WTC11 (cell line): ENCODE results near the gene CFI. TPM values are rescaled to one million over a fixed set of nuclear protein-coding genes. Genes with fewer than 3 reads are reported as not detected.
A peak's percentile ranks its signal among the peaks of the same experiment; 100 is the strongest.

ENCODE experiments used
- ATAC-seq: fragments of 200-7000 bp; cut with Tn5 transposase; 2 replicates; pipeline ENCODE4 v1.10.0; 2021; ENCODE audit warnings: mild to moderate bottlenecking, moderate library complexity
- CTCF ChIA-PET: fragments of 300-600 bp; sonication (Branson Sonifier 250); formaldehyde crosslinking; loops from one replicate; lab custom pipeline; 2021; ENCODE audit warnings: antibody characterized with exemption; lab: Charles Lee
- POLR2A ChIA-PET: fragments of 350-600 bp; sonication (Branson Sonifier 250); formaldehyde crosslinking; loops from one replicate; lab custom pipeline; 2021; ENCODE audit warnings: antibody characterized with exemption; lab: Charles Lee
- DNase-seq: peaks from one replicate; pipeline ENCODE4 v3.0.0; 2021; ENCODE audit warnings: low spot score
- H3K27ac Mint-ChIP-seq: 2 replicates; pipeline ENCODE4 v1.8.0; 2021; ENCODE audit warnings: mixed read lengths
- H3K27me3 Mint-ChIP-seq: 2 replicates; pipeline ENCODE4 v1.8.0; 2021; ENCODE audit warnings: low read depth, mild to moderate bottlenecking, moderate library complexity, mixed read lengths
- H3K36me3 Mint-ChIP-seq: 2 replicates; pipeline ENCODE4 v1.8.0; 2021; ENCODE audit warnings: mixed read lengths
- H3K4me1 Mint-ChIP-seq: 2 replicates; pipeline ENCODE4 v1.8.0; 2022; ENCODE audit warnings: mixed read lengths
- H3K4me3 Mint-ChIP-seq: 2 replicates; pipeline ENCODE4 v1.8.0; 2021; ENCODE audit warnings: mild to moderate bottlenecking, moderate library complexity, mixed read lengths
- H3K9me3 Mint-ChIP-seq: 2 replicates; pipeline ENCODE4 v1.8.0; 2021; ENCODE audit warnings: mixed read lengths
- GABPB1 ChIP-seq: sonication (generic); formaldehyde crosslinking; IDR thresholded peaks from 2 replicates; pipeline ENCODE4 v1.8.1; 2023; ENCODE audit warnings: mild to moderate bottlenecking, missing genetic modification reagents
- GTF2I ChIP-seq: fragments of 250-450 bp; sonication (Bioruptor Pico); conservative IDR thresholded peaks from 2 replicates; pipeline ENCODE4 v1.4.0; 2021; ENCODE audit warnings: mild to moderate bottlenecking
- JUN ChIP-seq: sonication (generic); formaldehyde crosslinking; IDR thresholded peaks from 2 replicates; pipeline ENCODE4 v1.8.0; 2023; ENCODE audit warnings: mild to moderate bottlenecking, missing genetic modification reagents
- MYBL2 ChIP-seq: sonication (generic); formaldehyde crosslinking; IDR thresholded peaks from 2 replicates; pipeline ENCODE4 v1.8.1; 2023; ENCODE audit warnings: mild to moderate bottlenecking, moderate library complexity, missing genetic modification reagents
- NFYB ChIP-seq: sonication (generic); formaldehyde crosslinking; conservative IDR thresholded peaks from 2 replicates; pipeline ENCODE4 v1.8.0; 2022; ENCODE audit warnings: low read depth, missing genetic modification reagents
- SMAD3 ChIP-seq: sonication (generic); formaldehyde crosslinking; IDR thresholded peaks from 2 replicates; pipeline ENCODE4 v1.8.0; 2022; ENCODE audit warnings: missing genetic modification reagents, mild to moderate bottlenecking, borderline replicate concordance
- TP53 ChIP-seq: sonication (generic); formaldehyde crosslinking; IDR thresholded peaks from 2 replicates; pipeline ENCODE4 v1.8.1; 2023; ENCODE audit warnings: mild to moderate bottlenecking, missing genetic modification reagents
- ZNF121 ChIP-seq: sonication (generic); formaldehyde crosslinking; IDR thresholded peaks from 2 replicates; pipeline ENCODE4 v1.8.0; 2023; ENCODE audit warnings: missing genetic modification reagents
- ZNF396 ChIP-seq: fragments of 250-450 bp; sonication (Bioruptor Pico); IDR thresholded peaks from 2 replicates; pipeline ENCODE4 v1.8.0; 2021; ENCODE audit warnings: mild to moderate bottlenecking, moderate library complexity, borderline replicate concordance
- total RNA-seq: library from RNA; stranded (reverse); gene quantifications from 3 replicates; pipeline ENCODE4 v1.2.3, GENCODE V29; 2021
- TF ChIP-seq, protein P1 (sequence below): sonication (generic); formaldehyde crosslinking; IDR thresholded peaks from 2 replicates; pipeline ENCODE4 v1.8.1; 2023; ENCODE audit warnings: mild to moderate bottlenecking, missing genetic modification reagents, borderline replicate concordance
- TF ChIP-seq, protein P2 (sequence below): sonication (generic); formaldehyde crosslinking; IDR thresholded peaks from 2 replicates; pipeline ENCODE4 v1.8.0; 2022; ENCODE audit warnings: mild to moderate bottlenecking, missing genetic modification reagents
- TF ChIP-seq, protein P3 (sequence below): fragments of 250-450 bp; sonication (Bioruptor Pico); IDR thresholded peaks from 2 replicates; pipeline ENCODE4 v2.1.2; 2022; ENCODE audit warnings: mild to moderate bottlenecking, moderate library complexity
- TF ChIP-seq, protein P4 (sequence below): sonication (generic); formaldehyde crosslinking; IDR thresholded peaks from 2 replicates; pipeline ENCODE4 v1.8.1; 2023; ENCODE audit warnings: mild to moderate bottlenecking, missing genetic modification reagents, moderate library complexity
- TF ChIP-seq, protein P5 (sequence below): fragments of 200-600 bp; IDR thresholded peaks from 2 replicates; pipeline ENCODE4 v1.8.0; 2022; ENCODE audit warnings: antibody characterized with exemption
- TF ChIP-seq, protein P6 (sequence below): sonication (generic); formaldehyde crosslinking; IDR thresholded peaks from 2 replicates; pipeline ENCODE4 v1.8.0; 2022; ENCODE audit warnings: mild to moderate bottlenecking, missing genetic modification reagents
- TF ChIP-seq, protein P7 (sequence below): sonication (generic); formaldehyde crosslinking; IDR thresholded peaks from 2 replicates; pipeline ENCODE4 v1.8.1; 2023; ENCODE audit warnings: mild to moderate bottlenecking, missing genetic modification reagents

Gene CFI
- total RNA-seq, 1 experiment from 2014 or later: not detected

DNA sequence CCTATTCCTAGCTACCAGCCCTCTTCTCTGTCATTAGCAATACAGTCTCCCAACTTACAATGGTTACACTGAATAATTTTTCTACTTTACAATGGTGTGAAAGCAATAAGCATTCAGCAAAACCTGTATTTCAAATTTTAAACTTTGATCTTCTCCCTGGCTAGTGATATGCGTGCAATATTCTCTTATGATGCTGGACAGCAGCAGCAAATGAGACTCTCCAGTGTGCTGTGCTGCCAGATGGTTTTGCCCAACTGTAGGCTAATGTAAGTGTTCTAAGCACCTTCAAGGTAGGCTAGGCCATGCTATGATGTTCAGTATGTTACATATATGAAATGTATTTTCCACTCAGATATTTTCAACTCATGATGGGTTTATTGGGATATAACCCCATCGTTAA lies 7.9 kb upstream of the CFI start (continued):
- TF ChIP-seq, protein P1, sequence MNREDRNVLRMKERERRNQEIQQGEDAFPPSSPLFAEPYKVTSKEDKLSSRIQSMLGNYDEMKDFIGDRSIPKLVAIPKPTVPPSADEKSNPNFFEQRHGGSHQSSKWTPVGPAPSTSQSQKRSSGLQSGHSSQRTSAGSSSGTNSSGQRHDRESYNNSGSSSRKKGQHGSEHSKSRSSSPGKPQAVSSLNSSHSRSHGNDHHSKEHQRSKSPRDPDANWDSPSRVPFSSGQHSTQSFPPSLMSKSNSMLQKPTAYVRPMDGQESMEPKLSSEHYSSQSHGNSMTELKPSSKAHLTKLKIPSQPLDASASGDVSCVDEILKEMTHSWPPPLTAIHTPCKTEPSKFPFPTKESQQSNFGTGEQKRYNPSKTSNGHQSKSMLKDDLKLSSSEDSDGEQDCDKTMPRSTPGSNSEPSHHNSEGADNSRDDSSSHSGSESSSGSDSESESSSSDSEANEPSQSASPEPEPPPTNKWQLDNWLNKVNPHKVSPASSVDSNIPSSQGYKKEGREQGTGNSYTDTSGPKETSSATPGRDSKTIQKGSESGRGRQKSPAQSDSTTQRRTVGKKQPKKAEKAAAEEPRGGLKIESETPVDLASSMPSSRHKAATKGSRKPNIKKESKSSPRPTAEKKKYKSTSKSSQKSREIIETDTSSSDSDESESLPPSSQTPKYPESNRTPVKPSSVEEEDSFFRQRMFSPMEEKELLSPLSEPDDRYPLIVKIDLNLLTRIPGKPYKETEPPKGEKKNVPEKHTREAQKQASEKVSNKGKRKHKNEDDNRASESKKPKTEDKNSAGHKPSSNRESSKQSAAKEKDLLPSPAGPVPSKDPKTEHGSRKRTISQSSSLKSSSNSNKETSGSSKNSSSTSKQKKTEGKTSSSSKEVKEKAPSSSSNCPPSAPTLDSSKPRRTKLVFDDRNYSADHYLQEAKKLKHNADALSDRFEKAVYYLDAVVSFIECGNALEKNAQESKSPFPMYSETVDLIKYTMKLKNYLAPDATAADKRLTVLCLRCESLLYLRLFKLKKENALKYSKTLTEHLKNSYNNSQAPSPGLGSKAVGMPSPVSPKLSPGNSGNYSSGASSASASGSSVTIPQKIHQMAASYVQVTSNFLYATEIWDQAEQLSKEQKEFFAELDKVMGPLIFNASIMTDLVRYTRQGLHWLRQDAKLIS: no peak
- TF ChIP-seq, all 79 proteins: peak for 0

DNA sequence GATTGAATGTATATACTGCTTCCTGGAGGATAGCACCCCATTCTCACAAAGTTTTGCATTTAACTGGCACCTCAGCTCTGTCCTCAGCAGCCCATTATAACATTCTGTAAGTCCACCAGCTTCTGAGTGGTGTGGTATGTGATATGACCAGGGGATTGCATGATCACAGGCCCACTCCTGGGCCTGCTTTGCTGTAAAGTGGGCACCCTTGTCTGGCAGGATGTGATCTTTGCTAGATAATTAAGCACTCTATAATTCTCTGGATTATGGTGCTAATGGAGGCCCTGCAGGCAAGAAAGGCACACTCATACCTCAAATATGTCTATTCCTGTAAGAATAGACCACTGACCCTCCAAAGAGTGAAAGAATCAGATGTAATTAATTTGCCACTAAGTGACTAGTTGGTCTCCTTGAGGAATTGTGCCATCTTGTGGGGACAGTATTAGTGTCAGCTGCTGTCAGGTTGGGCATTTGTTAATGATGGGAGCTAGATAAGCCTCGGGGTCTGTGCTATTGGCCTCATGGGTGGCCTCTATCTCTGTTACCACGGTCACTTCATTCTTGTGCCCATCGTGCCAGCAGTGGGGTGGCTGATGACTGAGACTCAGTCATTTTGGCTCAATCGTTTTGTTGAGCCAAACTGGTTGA lies 2.2 kb upstream of the CFI start:
- Mint-ChIP-seq H3K27ac (no peak overlapping the region), H3K9me3 (no peaks in the 10 kb centered on the region), H3K4me1 (no peaks in the 10 kb centered on the region), H3K36me3 (no peaks in the 10 kb centered on the region), H3K27me3 (no peaks in the 10 kb centered on the region; the same call in 1 of the 2 replicates), H3K4me3 (no peak overlapping the region)
- DNase-seq (peak; percentile 18), ATAC-seq (peak; percentile 97)
- ChIA-PET POLR2A (no interaction called here), CTCF (interaction anchor here (0.6 to 1.3 kb wide), 11 partner anchors 9 to 1969 kb away, joined by 3 to 31 read pairs (median 4); partner anchors contain the start of genes CASP6, GAR1, PLA2G12A and SEC24B)
- TF ChIP-seq ZNF121 (peak; percentile 73; the same call in 1 of the 2 replicates), JUN (no peak), NFYB (CRISPR knock-in tag) (no peak)

DNA sequence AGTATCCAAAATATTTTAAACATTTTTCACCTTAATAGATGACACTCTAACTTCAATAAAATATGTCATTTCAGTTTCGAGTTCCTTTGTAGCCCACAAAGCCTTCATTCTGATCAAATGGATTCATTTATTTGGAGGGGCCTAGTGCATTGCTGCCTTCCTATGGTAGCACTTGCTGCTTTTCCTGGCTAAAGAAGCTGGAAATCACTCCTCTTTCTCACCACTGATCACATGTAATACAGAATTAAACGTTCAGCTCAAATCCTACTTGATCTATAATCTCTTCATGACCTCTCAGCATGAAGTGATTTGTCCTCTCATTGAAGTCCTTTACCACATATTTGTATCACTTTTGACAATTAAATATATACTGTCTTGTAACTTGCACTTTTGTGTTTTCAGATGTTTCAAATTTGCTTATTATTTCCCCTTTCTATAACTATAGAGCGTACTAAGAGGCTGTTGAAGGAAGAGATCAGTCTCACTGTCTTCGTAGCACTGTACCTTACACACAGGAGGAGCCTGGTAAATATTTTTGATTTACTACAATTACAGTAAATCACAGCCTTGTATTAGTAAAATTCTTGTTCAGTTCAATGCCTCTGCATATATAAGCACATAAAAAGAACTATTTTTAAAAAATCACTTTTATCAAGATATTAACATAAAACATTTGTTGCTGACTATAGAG lies 555 bp downstream of the CFI start:
- no peak overlapping the region for H3K27ac Mint-ChIP-seq
- no peaks in the 10 kb centered on the region; the same call in 1 of the 2 replicates for H3K27me3 Mint-ChIP-seq

DNA sequence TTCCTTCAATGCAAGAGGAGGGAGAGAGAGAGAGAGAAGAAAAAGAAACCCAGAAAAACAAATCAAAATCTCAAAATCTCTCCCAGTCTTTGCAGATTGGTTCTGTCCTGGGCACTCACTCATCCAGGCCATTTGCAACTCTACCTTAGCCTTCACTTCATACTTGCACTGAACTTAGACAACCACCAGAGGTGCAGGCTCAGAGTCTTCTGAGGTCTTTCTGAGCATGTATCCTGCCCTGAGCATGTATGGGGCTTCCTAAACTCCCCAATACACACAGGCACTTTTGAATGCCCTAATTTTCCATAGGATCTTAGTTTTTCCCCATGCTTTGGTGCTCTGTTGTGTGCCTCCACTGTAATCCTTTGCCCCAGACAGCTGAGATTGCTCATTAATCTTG lies 2.9 kb downstream of the CFI start:
- no peak overlapping the region for H3K27ac Mint-ChIP-seq
- ChIA-PET CTCF (no interaction called here), POLR2A (no interaction called here)
- H3K4me3 Mint-ChIP-seq: no peak overlapping the region
- ATAC-seq (peak; percentile 86), DNase-seq (no peak)
- peaks cover 31% of the 10 kb centered on the region for H3K9me3 Mint-ChIP-seq
- H3K4me1 Mint-ChIP-seq: no peaks in the 10 kb centered on the region
- no peaks in the 10 kb centered on the region for H3K36me3 Mint-ChIP-seq
- no peaks in the 10 kb centered on the region; the same call in 1 of the 2 replicates for H3K27me3 Mint-ChIP-seq
- TF ChIP-seq, protein P2, sequence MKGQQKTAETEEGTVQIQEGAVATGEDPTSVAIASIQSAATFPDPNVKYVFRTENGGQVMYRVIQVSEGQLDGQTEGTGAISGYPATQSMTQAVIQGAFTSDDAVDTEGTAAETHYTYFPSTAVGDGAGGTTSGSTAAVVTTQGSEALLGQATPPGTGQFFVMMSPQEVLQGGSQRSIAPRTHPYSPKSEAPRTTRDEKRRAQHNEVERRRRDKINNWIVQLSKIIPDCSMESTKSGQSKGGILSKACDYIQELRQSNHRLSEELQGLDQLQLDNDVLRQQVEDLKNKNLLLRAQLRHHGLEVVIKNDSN (CRISPR knock-in tag): no peak
- TF ChIP-seq SMAD3 (CRISPR knock-in tag) (no peak), JUN (no peak), TP53 (CRISPR knock-in tag) (no peak), GTF2I (CRISPR knock-in tag) (no peak), ZNF396 (CRISPR knock-in tag) (no peak), GABPB1 (CRISPR knock-in tag) (no peak), NFYB (CRISPR knock-in tag) (no peak)
- TF ChIP-seq, protein P3, sequence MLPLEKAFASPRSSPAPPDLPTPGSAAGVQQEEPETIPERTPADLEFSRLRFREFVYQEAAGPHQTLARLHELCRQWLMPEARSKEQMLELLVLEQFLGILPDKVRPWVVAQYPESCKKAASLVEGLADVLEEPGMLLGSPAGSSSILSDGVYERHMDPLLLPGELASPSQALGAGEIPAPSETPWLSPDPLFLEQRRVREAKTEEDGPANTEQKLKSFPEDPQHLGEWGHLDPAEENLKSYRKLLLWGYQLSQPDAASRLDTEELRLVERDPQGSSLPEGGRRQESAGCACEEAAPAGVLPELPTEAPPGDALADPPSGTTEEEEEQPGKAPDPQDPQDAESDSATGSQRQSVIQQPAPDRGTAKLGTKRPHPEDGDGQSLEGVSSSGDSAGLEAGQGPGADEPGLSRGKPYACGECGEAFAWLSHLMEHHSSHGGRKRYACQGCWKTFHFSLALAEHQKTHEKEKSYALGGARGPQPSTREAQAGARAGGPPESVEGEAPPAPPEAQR (CRISPR knock-in tag): no peak
- TF ChIP-seq, protein P4, sequence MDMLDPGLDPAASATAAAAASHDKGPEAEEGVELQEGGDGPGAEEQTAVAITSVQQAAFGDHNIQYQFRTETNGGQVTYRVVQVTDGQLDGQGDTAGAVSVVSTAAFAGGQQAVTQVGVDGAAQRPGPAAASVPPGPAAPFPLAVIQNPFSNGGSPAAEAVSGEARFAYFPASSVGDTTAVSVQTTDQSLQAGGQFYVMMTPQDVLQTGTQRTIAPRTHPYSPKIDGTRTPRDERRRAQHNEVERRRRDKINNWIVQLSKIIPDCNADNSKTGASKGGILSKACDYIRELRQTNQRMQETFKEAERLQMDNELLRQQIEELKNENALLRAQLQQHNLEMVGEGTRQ (CRISPR knock-in tag): no peak
- TF ChIP-seq, protein P5, sequence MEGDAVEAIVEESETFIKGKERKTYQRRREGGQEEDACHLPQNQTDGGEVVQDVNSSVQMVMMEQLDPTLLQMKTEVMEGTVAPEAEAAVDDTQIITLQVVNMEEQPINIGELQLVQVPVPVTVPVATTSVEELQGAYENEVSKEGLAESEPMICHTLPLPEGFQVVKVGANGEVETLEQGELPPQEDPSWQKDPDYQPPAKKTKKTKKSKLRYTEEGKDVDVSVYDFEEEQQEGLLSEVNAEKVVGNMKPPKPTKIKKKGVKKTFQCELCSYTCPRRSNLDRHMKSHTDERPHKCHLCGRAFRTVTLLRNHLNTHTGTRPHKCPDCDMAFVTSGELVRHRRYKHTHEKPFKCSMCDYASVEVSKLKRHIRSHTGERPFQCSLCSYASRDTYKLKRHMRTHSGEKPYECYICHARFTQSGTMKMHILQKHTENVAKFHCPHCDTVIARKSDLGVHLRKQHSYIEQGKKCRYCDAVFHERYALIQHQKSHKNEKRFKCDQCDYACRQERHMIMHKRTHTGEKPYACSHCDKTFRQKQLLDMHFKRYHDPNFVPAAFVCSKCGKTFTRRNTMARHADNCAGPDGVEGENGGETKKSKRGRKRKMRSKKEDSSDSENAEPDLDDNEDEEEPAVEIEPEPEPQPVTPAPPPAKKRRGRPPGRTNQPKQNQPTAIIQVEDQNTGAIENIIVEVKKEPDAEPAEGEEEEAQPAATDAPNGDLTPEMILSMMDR: no peak
- TF ChIP-seq, protein P6, sequence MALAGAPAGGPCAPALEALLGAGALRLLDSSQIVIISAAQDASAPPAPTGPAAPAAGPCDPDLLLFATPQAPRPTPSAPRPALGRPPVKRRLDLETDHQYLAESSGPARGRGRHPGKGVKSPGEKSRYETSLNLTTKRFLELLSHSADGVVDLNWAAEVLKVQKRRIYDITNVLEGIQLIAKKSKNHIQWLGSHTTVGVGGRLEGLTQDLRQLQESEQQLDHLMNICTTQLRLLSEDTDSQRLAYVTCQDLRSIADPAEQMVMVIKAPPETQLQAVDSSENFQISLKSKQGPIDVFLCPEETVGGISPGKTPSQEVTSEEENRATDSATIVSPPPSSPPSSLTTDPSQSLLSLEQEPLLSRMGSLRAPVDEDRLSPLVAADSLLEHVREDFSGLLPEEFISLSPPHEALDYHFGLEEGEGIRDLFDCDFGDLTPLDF: no peak

More for the DNA sequence above, 555 bp downstream of the CFI start:
- H3K9me3 Mint-ChIP-seq: peaks cover 16% of the 10 kb centered on the region
- H3K4me3 Mint-ChIP-seq: no peak overlapping the region
- POLR2A ChIA-PET: no interaction called here
- H3K36me3 Mint-ChIP-seq: no peaks in the 10 kb centered on the region
- CTCF ChIA-PET: no interaction called here
- DNase-seq (no peak), ATAC-seq (no peak)
- TF ChIP-seq JUN (no peak), MYBL2 (no peak)
- TF ChIP-seq, protein P7, sequence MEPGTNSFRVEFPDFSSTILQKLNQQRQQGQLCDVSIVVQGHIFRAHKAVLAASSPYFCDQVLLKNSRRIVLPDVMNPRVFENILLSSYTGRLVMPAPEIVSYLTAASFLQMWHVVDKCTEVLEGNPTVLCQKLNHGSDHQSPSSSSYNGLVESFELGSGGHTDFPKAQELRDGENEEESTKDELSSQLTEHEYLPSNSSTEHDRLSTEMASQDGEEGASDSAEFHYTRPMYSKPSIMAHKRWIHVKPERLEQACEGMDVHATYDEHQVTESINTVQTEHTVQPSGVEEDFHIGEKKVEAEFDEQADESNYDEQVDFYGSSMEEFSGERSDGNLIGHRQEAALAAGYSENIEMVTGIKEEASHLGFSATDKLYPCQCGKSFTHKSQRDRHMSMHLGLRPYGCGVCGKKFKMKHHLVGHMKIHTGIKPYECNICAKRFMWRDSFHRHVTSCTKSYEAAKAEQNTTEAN (CRISPR knock-in tag): no peak
- no peaks in the 10 kb centered on the region for H3K4me1 Mint-ChIP-seq
